T-helper 2 cell treated with Interferon-gamma antibody and Interleukin-4, amounts not matched to agents 5 μg/mL and 100 μg/mL, for 36 hours (primary cell): Measurements from ENCODE around the gene ABTB2.

ENCODE experiments used
- DNase-seq: peaks from one replicate; pipeline ENCODE4 v3.0.0; 2021; ENCODE audit warnings: low spot score
- H3K27ac Mint-ChIP-seq: one replicate; pipeline ENCODE4 v1.8.0; 2021; ENCODE audit warnings: mild to moderate bottlenecking, mixed read lengths
- H3K27me3 Mint-ChIP-seq: one replicate; pipeline ENCODE4 v1.8.0; 2021; ENCODE audit warnings: low read depth, mixed read lengths
- H3K36me3 Mint-ChIP-seq: one replicate; pipeline ENCODE4 v1.8.0; 2021; ENCODE audit warnings: low read depth, mixed read lengths
- H3K4me1 Mint-ChIP-seq: one replicate; pipeline ENCODE4 v1.8.0; 2021; ENCODE audit warnings: low read depth, mixed read lengths
- H3K4me3 Mint-ChIP-seq: one replicate; pipeline ENCODE4 v1.8.0; 2022; ENCODE audit warnings: mild to moderate bottlenecking, moderate library complexity, mixed read lengths
- H3K9me3 Mint-ChIP-seq: one replicate; pipeline ENCODE4 v1.8.0; 2021; ENCODE audit warnings: mixed read lengths

The ABTB2 gene

GRCh38 chr11:34179026-34179675 is 178.7 kb downstream of the ABTB2 start:
- Mint-ChIP-seq H3K27ac (no peak overlapping the region), H3K9me3 (no peaks in the 10 kb centered on the region), H3K4me1 (peaks cover 31% of the 10 kb centered on the region), H3K36me3 (no peaks in the 10 kb centered on the region), H3K27me3 (no peaks in the 10 kb centered on the region), H3K4me3 (no peak overlapping the region)
- no peak for DNase-seq

GRCh38 chr11:34178209-34178821 is 179.5 kb downstream of the ABTB2 start:
- Mint-ChIP-seq H3K9me3 (no peaks in the 10 kb centered on the region), H3K27ac (no peak overlapping the region), H3K4me1 (peaks cover 31% of the 10 kb centered on the region), H3K4me3 (no peak overlapping the region), H3K36me3 (no peaks in the 10 kb centered on the region), H3K27me3 (no peaks in the 10 kb centered on the region)
- DNase-seq, result no peak

- no peak overlapping the region for H3K27ac Mint-ChIP-seq
- no peaks in the 10 kb centered on the region for H3K9me3 Mint-ChIP-seq
- no peak overlapping the region for H3K4me3 Mint-ChIP-seq
- no peaks in the 10 kb centered on the region for H3K36me3 Mint-ChIP-seq
- DNase-seq, result no peak
- H3K4me1 Mint-ChIP-seq, result peaks cover 31% of the 10 kb centered on the region
- H3K27me3 Mint-ChIP-seq, result no peaks in the 10 kb centered on the region
These were observed 181.0 kb downstream of the ABTB2 start for GRCh38 chr11:34176751-34177209.

GRCh38 chr11:34175284-34176019 is 182.4 kb downstream of the ABTB2 start:
- Mint-ChIP-seq H3K27ac (no peak overlapping the region), H3K9me3 (no peaks in the 10 kb centered on the region), H3K27me3 (no peaks in the 10 kb centered on the region), H3K36me3 (no peaks in the 10 kb centered on the region), H3K4me1 (peaks cover 24% of the 10 kb centered on the region), H3K4me3 (peak overlapping the region; percentile 76)
- DNase-seq, result no peak

GRCh38 chr11:34174412-34175041 is 183.3 kb downstream of the ABTB2 start:
- Mint-ChIP-seq H3K27me3 (no peaks in the 10 kb centered on the region), H3K9me3 (no peaks in the 10 kb centered on the region), H3K27ac (no peak overlapping the region), H3K4me1 (peaks cover 29% of the 10 kb centered on the region), H3K36me3 (no peaks in the 10 kb centered on the region), H3K4me3 (peak overlapping the region; percentile 76)
- DNase-seq, result peak; percentile 78

- Mint-ChIP-seq H3K27ac (no peak overlapping the region), H3K27me3 (no peaks in the 10 kb centered on the region), H3K36me3 (no peaks in the 10 kb centered on the region), H3K9me3 (no peaks in the 10 kb centered on the region), H3K4me1 (peaks cover 28% of the 10 kb centered on the region), H3K4me3 (no peak overlapping the region)
- DNase-seq, result no peak
These were observed 184.8 kb downstream of the ABTB2 start for GRCh38 chr11:34173050-34173449.

- H3K27me3 Mint-ChIP-seq, result no peaks in the 10 kb centered on the region
- no peak for DNase-seq
- H3K9me3 Mint-ChIP-seq, result no peaks in the 10 kb centered on the region
- H3K36me3 Mint-ChIP-seq, result peaks cover 5% of the 10 kb centered on the region
- peaks cover 9% of the 10 kb centered on the region for H3K4me1 Mint-ChIP-seq
- H3K27ac Mint-ChIP-seq, result no peak overlapping the region
- no peak overlapping the region for H3K4me3 Mint-ChIP-seq
These were observed 188.1 kb downstream of the ABTB2 start for GRCh38 chr11:34169686-34170085.

GRCh38 chr11:34168642-34169420 is 189.0 kb downstream of the ABTB2 start:
- Mint-ChIP-seq H3K36me3 (peaks cover 5% of the 10 kb centered on the region), H3K27ac (no peak overlapping the region), H3K9me3 (no peaks in the 10 kb centered on the region), H3K4me3 (no peak overlapping the region), H3K27me3 (no peaks in the 10 kb centered on the region), H3K4me1 (peaks cover 8% of the 10 kb centered on the region)
- DNase-seq, result no peak

- Mint-ChIP-seq H3K27me3 (no peaks in the 10 kb centered on the region), H3K4me3 (no peak overlapping the region), H3K36me3 (peaks cover 6% of the 10 kb centered on the region), H3K9me3 (no peaks in the 10 kb centered on the region), H3K4me1 (peaks cover 8% of the 10 kb centered on the region), H3K27ac (no peak overlapping the region)
- DNase-seq, result no peak
These were observed 189.8 kb downstream of the ABTB2 start for GRCh38 chr11:34167961-34168360.

- no peak overlapping the region for H3K4me3 Mint-ChIP-seq
- H3K9me3 Mint-ChIP-seq, result no peaks in the 10 kb centered on the region
- no peaks in the 10 kb centered on the region for H3K27me3 Mint-ChIP-seq
- H3K4me1 Mint-ChIP-seq, result peaks cover 8% of the 10 kb centered on the region
- no peak overlapping the region for H3K27ac Mint-ChIP-seq
- DNase-seq, result no peak
- H3K36me3 Mint-ChIP-seq, result peaks cover 6% of the 10 kb centered on the region
These were observed 190.7 kb downstream of the ABTB2 start for GRCh38 chr11:34166806-34167740.

GRCh38 chr11:34165786-34166555 is 191.8 kb downstream of the ABTB2 start:
- DNase-seq, result no peak
- peaks cover 6% of the 10 kb centered on the region for H3K36me3 Mint-ChIP-seq
- H3K4me1 Mint-ChIP-seq, result peaks cover 13% of the 10 kb centered on the region
- H3K9me3 Mint-ChIP-seq, result no peaks in the 10 kb centered on the region
- H3K27me3 Mint-ChIP-seq, result no peaks in the 10 kb centered on the region
- no peak overlapping the region for H3K4me3 Mint-ChIP-seq
- no peak overlapping the region for H3K27ac Mint-ChIP-seq

- Mint-ChIP-seq H3K4me3 (no peak overlapping the region), H3K9me3 (no peaks in the 10 kb centered on the region), H3K27me3 (no peaks in the 10 kb centered on the region), H3K36me3 (peaks cover 6% of the 10 kb centered on the region), H3K4me1 (peaks cover 10% of the 10 kb centered on the region), H3K27ac (no peak overlapping the region)
- DNase-seq, result no peak
These were observed 192.7 kb downstream of the ABTB2 start for GRCh38 chr11:34165121-34165520.
